ENCODE measurements around the gene ATAD2B.

- no peak for TF ChIP-seq EZH2 (IDR thresholded peaks at IDR 0.05; ENCODE audit: borderline replicate concordance, low read length)
- TF ChIP-seq, protein P1, sequence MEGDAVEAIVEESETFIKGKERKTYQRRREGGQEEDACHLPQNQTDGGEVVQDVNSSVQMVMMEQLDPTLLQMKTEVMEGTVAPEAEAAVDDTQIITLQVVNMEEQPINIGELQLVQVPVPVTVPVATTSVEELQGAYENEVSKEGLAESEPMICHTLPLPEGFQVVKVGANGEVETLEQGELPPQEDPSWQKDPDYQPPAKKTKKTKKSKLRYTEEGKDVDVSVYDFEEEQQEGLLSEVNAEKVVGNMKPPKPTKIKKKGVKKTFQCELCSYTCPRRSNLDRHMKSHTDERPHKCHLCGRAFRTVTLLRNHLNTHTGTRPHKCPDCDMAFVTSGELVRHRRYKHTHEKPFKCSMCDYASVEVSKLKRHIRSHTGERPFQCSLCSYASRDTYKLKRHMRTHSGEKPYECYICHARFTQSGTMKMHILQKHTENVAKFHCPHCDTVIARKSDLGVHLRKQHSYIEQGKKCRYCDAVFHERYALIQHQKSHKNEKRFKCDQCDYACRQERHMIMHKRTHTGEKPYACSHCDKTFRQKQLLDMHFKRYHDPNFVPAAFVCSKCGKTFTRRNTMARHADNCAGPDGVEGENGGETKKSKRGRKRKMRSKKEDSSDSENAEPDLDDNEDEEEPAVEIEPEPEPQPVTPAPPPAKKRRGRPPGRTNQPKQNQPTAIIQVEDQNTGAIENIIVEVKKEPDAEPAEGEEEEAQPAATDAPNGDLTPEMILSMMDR (conservative IDR thresholded peaks at IDR 0.05 in 1 of 2, IDR thresholded peaks at IDR 0.05 in 1 of 2; ENCODE audit: extremely low read depth in 1 of 2, insufficient read depth in 1 of 2, low read depth in 1 of 2, low read length in 2 of 2) = no peak
Observed at GRCh38 chr2:23794234-23794633, 132.7 kb downstream of the ATAD2B start.

All from mammary epithelial cell (primary cell).